HCT116 (cell line): ENCODE measurements around the gene SLC12A4. TPM values are rescaled to one million over a fixed set of nuclear protein-coding genes. Genes with fewer than 3 reads are reported as not detected.

Experiments
- ATAC-seq: fragments of 200-7000 bp; cut with Tn5 transposase; 2 replicates; pipeline ENCODE4 v1.9.1; 2020; ENCODE audit warnings: mild to moderate bottlenecking, moderate library complexity
- BruUV-seq: library from RNA; stranded (reverse); fragments of 400-500 nt; replicated peaks from 2 replicates; lab custom pipeline; 2021; lab: Mats Ljungman, UMichigan
- CTCF ChIA-PET: fragments of 300-600 bp; sonication (Branson Sonifier 250); formaldehyde crosslinking; loops from one replicate; lab custom pipeline; 2021; ENCODE audit warnings: antibody characterized with exemption; lab: Charles Lee
- POLR2A ChIA-PET: fragments of 300-600, 350-600 bp; sonication (Branson Sonifier 250); formaldehyde crosslinking; loops from one replicate; lab custom pipeline; 2021; ENCODE audit warnings: antibody characterized with exemption; lab: Charles Lee
- RAD21 ChIA-PET, 2 experiments: fragments of 300-600 bp; sonication (Branson Sonifier 250); formaldehyde crosslinking; loops; one replicate each; lab custom pipeline; 2023; ENCODE audit warnings: low total read pairs in 2 of 2; ENCODE audit not compliant: uncharacterized antibody in 2 of 2, unreplicated experiment in 2 of 2, low non-redundant PET in 1 of 2; lab: Charles Lee
- DNase-seq: peaks from one replicate; pipeline ENCODE4 v3.0.0-alpha.2; 2010; ENCODE audit warnings: low read depth, low spot score
- H2AFZ ChIP-seq: fragments of 200-600 bp; shearing (Covaris generic), sonication (generic); 2 replicates; pipeline ENCODE4 v1.6.1; 2017; ENCODE audit warnings: low read depth, mixed run types, mixed read lengths, antibody characterized with exemption, low read length; ENCODE audit not compliant: poor library complexity, severe bottlenecking
- H3K27ac ChIP-seq: 2 replicates; pipeline ENCODE4 v1.5.1; 2012; ENCODE audit warnings: low read depth, low read length
- H3K27me3 ChIP-seq: fragments of 200-600 bp; sonication (generic); 2 replicates; pipeline ENCODE4 v1.6.1; 2016; ENCODE audit warnings: mixed run types, low read length, mixed read lengths; ENCODE audit not compliant: insufficient read depth
- H3K36me3 ChIP-seq, 2 experiments: fragments of 200-500 bp in 1 of 2; fragments of 200-600 bp in 1 of 2; sonication (Bioruptor generic) in 1 of 2; sonication (generic) in 1 of 2; 2 replicates each; pipeline versions ENCODE4 v1.5.1 to v1.6.1; 2014 to 2016; ENCODE audit warnings: low read length in 2 of 2, inconsistent platforms in 1 of 2, mixed read lengths in 1 of 2, mixed run types in 1 of 2; ENCODE audit not compliant: insufficient read depth in 2 of 2, control insufficient read depth in 1 of 2
- H3K4me1 ChIP-seq, 2 experiments: fragments of 200-600 bp in 1 of 2; sonication (generic) in 1 of 2; 2 replicates each; pipeline versions ENCODE4 v1.5.1 to v1.6.1; 2012 to 2017; ENCODE audit warnings: low read length in 2 of 2, inconsistent platforms in 1 of 2, mild to moderate bottlenecking in 1 of 2, mixed read lengths in 1 of 2, mixed run types in 1 of 2, moderate library complexity in 1 of 2; ENCODE audit not compliant: insufficient read depth in 2 of 2, control insufficient read depth in 1 of 2
- H3K4me2 ChIP-seq: fragments of 200-600 bp; sonication (generic); 2 replicates; pipeline ENCODE4 v1.6.1; 2017; ENCODE audit warnings: mixed run types, low read length, mixed read lengths
- H3K4me3 ChIP-seq, 2 experiments: fragments of 200-600 bp in 1 of 2; sonication (generic) in 1 of 2; replicated peaks in 1 of 2; 2 replicates each; pipeline ENCODE4 v1.5.1; 2011 to 2016; ENCODE audit warnings: low read length in 2 of 2, control low read depth in 1 of 2, low read depth in 1 of 2, mild to moderate bottlenecking in 1 of 2, mixed read lengths in 1 of 2, mixed run types in 1 of 2
- H3K79me2 ChIP-seq: fragments of 200-600 bp; sonication (generic); 2 replicates; pipeline ENCODE4 v1.6.1; 2017; ENCODE audit warnings: mild to moderate bottlenecking, mixed run types, low read length, moderate library complexity, mixed read lengths; ENCODE audit not compliant: insufficient read depth
- H3K9ac ChIP-seq: fragments of 200-600 bp; sonication (generic); 2 replicates; pipeline ENCODE4 v1.6.1; 2016; ENCODE audit warnings: low read length, mixed read lengths
- H3K9me2 ChIP-seq: fragments of 200-600 bp; sonication (generic), shearing (Covaris generic); 2 replicates; pipeline ENCODE4 v1.6.1; 2017; ENCODE audit warnings: mixed run types, mild to moderate bottlenecking, moderate library complexity; ENCODE audit not compliant: insufficient read depth
- H3K9me3 ChIP-seq, 2 experiments: fragments of 200-500 bp in 1 of 2; fragments of 200-600 bp in 1 of 2; sonication (Bioruptor generic) in 1 of 2; sonication (generic) in 1 of 2; 2 replicates each; pipeline ENCODE4 v1.6.1; 2014 to 2017; ENCODE audit warnings: low read length in 2 of 2, mixed read lengths in 2 of 2, inconsistent platforms in 1 of 2, low read depth in 1 of 2, mild to moderate bottlenecking in 1 of 2, mixed run types in 1 of 2, moderate library complexity in 1 of 2; ENCODE audit not compliant: control insufficient read depth in 1 of 2, insufficient read depth in 1 of 2
- H4K20me1 ChIP-seq: fragments of 200-600 bp; sonication (generic), shearing (Covaris generic); 2 replicates; pipeline ENCODE4 v1.6.1; 2017; ENCODE audit warnings: mixed run types, mild to moderate bottlenecking, moderate library complexity; ENCODE audit not compliant: insufficient read depth
- ATF3 ChIP-seq: IDR thresholded peaks from 2 replicates; pipeline ENCODE4 v1.6.1; 2012
- CEBPB ChIP-seq: IDR thresholded peaks from 2 replicates; pipeline ENCODE4 v1.6.1; 2012; ENCODE audit warnings: low read depth
- EZH2phosphoT487 ChIP-seq: fragments of 200-600 bp; IDR thresholded peaks from 2 replicates; pipeline ENCODE4 v1.6.1; 2018; ENCODE audit warnings: antibody characterized with exemption, borderline replicate concordance
- FOSL1 ChIP-seq: IDR thresholded peaks from 2 replicates; pipeline ENCODE4 v1.6.1; 2012; ENCODE audit warnings: low read depth
- MAX ChIP-seq: IDR thresholded peaks from 2 replicates; pipeline ENCODE4 v1.6.1; 2012
- POLR2A ChIP-seq: IDR thresholded peaks from 2 replicates; pipeline ENCODE4 v1.7.0; 2011; ENCODE audit warnings: borderline replicate concordance; ENCODE audit not compliant: insufficient read depth, insufficient read length; ENCODE audit errors: extremely low read depth
- RAD21 ChIP-seq: IDR thresholded peaks from 2 replicates; pipeline ENCODE4 v1.6.1; 2012; ENCODE audit warnings: low read depth, mild to moderate bottlenecking
- REST ChIP-seq: IDR thresholded peaks from 2 replicates; pipeline ENCODE4 v1.6.1; 2012; ENCODE audit warnings: low read depth
- SP1 ChIP-seq: IDR thresholded peaks from 2 replicates; pipeline ENCODE4 v1.6.1; 2012; ENCODE audit warnings: low read depth
- TCF7L2 ChIP-seq: IDR thresholded peaks from 2 replicates; pipeline ENCODE4 v1.7.0; 2011; ENCODE audit warnings: borderline replicate concordance, inconsistent platforms; ENCODE audit not compliant: insufficient read depth, insufficient read length; ENCODE audit errors: extremely low read depth
- ZBTB33 ChIP-seq: IDR thresholded peaks from 2 replicates; pipeline ENCODE4 v1.6.1; 2011; ENCODE audit warnings: mild to moderate bottlenecking, low read length, moderate library complexity; ENCODE audit not compliant: insufficient replicate concordance; ENCODE audit errors: extremely low read depth
- ZFX ChIP-seq: fragments of 450-650 bp; IDR thresholded peaks from 2 replicates; pipeline ENCODE4 v1.6.1; 2017
- intact Hi-C: fragments of 100-400 bp; cut with micrococcal nuclease; formaldehyde crosslinking; loops from 2 replicates; pipeline ENCODE4 v1.10.0; 2022
- total RNA-seq: library from RNA; stranded (reverse); gene quantifications from one replicate; pipeline ENCODE4 v1.2.1, GENCODE V29; 2021; ENCODE audit not compliant: unreplicated experiment

Gene SLC12A4
- total RNA-seq, 1 experiment from 2014 or later = 46.0 TPM

GRCh38 chr16:67914758-67915495 is 53.5 kb downstream of the SLC12A4 start:
- no peaks in the 10 kb centered on the region for H4K20me1 ChIP-seq
- intact Hi-C loops = no loop called here
- H3K9ac ChIP-seq = no peak overlapping the region
- no peaks in the 10 kb centered on the region for H3K9me2 ChIP-seq
- no peaks in the 10 kb centered on the region for H3K9me3 ChIP-seq
- ATAC-seq (no peak), DNase-seq (no peak)
- H3K4me3 ChIP-seq = no peak overlapping the region
- H3K36me3 ChIP-seq = no peaks in the 10 kb centered on the region; a peak in 1 of 4 replicates
- no peak overlapping the region for H2AFZ ChIP-seq
- RAD21 ChIA-PET = interaction anchor here in 1 of 2 experiments (0.7 kb wide), 1 partner anchor 16 kb away, joined by 3 read pairs; no protein-coding TSS in a partner anchor
- CTCF ChIA-PET = no interaction called here
- TF ChIP-seq ZFX = no peak
- no peak for TF ChIP-seq FOSL1
- POLR2A ChIA-PET = no interaction called here
- H3K27ac ChIP-seq = no peak overlapping the region
- H3K79me2 ChIP-seq = no peaks in the 10 kb centered on the region
- H3K4me2 ChIP-seq = no peak overlapping the region
- peaks cover 12 to 16% of the 10 kb centered on the region in 2 experiments for H3K4me1 ChIP-seq
- BruUV-seq = no TSS peak
- H3K27me3 ChIP-seq = no peaks in the 10 kb centered on the region

GRCh38 chr16:67910158-67910557 is 58.3 kb downstream of the SLC12A4 start:
- H3K27ac ChIP-seq = no peak overlapping the region
- H4K20me1 ChIP-seq = no peaks in the 10 kb centered on the region
- RAD21 ChIA-PET = no interaction called here
- no peak for ATAC-seq
- no peaks in the 10 kb centered on the region; a peak in 1 of 4 replicates for H3K36me3 ChIP-seq
- intact Hi-C loops = no loop called here
- no peak for DNase-seq
- H3K4me1 ChIP-seq = no peaks in the 10 kb centered on the region
- no peak overlapping the region for H3K4me2 ChIP-seq
- H3K9ac ChIP-seq = no peak overlapping the region
- no peaks in the 10 kb centered on the region for H3K27me3 ChIP-seq
- no peaks in the 10 kb centered on the region for H3K79me2 ChIP-seq
- no TSS peak for BruUV-seq
- CTCF ChIA-PET = no interaction called here
- POLR2A ChIA-PET = no interaction called here
- H3K9me2 ChIP-seq = no peaks in the 10 kb centered on the region
- H3K9me3 ChIP-seq = no peaks in the 10 kb centered on the region
- no peak overlapping the region for H2AFZ ChIP-seq
- TF ChIP-seq POLR2A (no peak), ZBTB33 (no peak), REST (no peak), RAD21 (no peak), MAX (no peak), CEBPB (no peak), ATF3 (no peak), EZH2phosphoT487 (no peak), TCF7L2 (no peak), FOSL1 (no peak), SP1 (no peak)
- no peak overlapping the region for H3K4me3 ChIP-seq
